ENCODE data around the gene SRSF12.

Gene SRSF12

DNA sequence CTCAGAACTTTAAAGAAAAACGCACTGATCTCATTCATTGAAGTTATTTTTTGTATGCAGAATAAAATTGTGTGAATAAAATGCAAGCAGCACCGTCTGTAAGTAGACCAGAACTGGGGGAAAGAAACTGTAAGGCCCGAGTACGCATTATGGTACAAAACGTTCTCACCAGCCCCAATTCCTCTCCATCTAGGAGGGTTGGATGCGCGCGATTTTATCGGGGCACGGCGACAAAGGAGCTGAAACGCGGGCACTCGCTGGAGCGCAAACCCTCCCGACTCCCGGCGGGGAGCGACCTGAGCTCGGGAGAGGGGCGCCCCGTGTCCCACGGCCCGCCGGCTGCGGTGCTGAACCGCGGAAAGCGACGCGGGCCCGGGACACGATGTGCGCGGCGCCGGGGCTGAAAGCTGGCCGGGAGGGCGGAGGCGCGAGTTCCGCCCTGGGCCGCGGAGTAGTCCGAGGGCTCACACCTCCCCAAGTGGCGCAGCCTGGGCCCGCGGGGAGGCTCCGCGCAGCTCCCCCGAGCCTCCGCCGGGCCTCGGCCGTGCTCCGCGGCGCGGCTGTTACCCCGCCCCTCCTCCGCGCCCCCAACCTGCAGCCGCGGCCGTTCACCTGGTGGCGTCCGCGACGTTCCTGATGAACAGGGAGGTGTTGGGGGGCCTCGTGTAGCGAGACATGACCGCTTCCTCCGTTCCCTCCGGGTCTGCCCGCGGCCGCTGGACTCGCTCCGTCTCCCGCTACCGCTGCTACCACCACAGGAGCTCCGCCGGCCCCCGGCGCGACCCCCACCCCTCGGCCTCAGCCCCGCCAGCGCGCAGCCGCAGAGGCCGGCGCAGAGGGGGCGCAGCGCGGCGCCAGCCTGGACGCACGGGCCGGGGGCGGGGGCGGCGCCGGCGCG lies at the start of gene SRSF12:
TSS of gene SRSF12 (minus strand) at position 861 of the 898 bp plus-strand sequence. CDS start at position 677, 184 bp downstream.
- peak within 1 kb of the TSS; percentile 85 for H3K4me3 ChIP-seq (ENCODE audit: low read length)
- peak; percentile 75 for DNase-seq (ENCODE audit: low read depth)
- no peaks in the 10 kb centered on the region for H3K9me3 ChIP-seq (ENCODE audit: control insufficient read depth, low read length)
- H3K27me3 ChIP-seq (replicated peaks; ENCODE audit: control insufficient read depth, insufficient read depth, low read length), result no peaks in the 10 kb centered on the region
- H3K36me3 ChIP-seq (ENCODE audit: control insufficient read depth, insufficient read depth, low read length, severe bottlenecking), result no peaks in the 10 kb centered on the region
- H3K4me1 ChIP-seq (ENCODE audit: control insufficient read depth, insufficient read depth, low read length), result peaks cover 5% of the 10 kb centered on the region
- H3K9ac ChIP-seq (ENCODE audit: low read length), result peak within 1 kb of the TSS; percentile 78

- no peaks in the 10 kb centered on the region for H3K27me3 ChIP-seq (replicated peaks; ENCODE audit: control insufficient read depth, insufficient read depth, low read length)
- no peak overlapping the region for H3K4me3 ChIP-seq (ENCODE audit: low read length)
- H3K9me3 ChIP-seq (ENCODE audit: control insufficient read depth, low read length), result no peaks in the 10 kb centered on the region
- H3K36me3 ChIP-seq (ENCODE audit: control insufficient read depth, insufficient read depth, low read length, severe bottlenecking), result no peaks in the 10 kb centered on the region
- no peak overlapping the region for H3K9ac ChIP-seq (ENCODE audit: low read length)
- no peaks in the 10 kb centered on the region for H3K4me1 ChIP-seq (ENCODE audit: control insufficient read depth, insufficient read depth, low read length)
- no peak for DNase-seq (ENCODE audit: low read depth)
These were observed 44.1 kb upstream of the SRSF12 start for GRCh38 chr6:89162047-89162371.

GRCh38 chr6:89161326-89162046 lies 43.6 kb upstream of the SRSF12 start:
- no peak for DNase-seq (ENCODE audit: low read depth)

GRCh38 chr6:89160331-89161092 lies 42.6 kb upstream of the SRSF12 start:
- no peak for DNase-seq (ENCODE audit: low read depth)
- H3K36me3 ChIP-seq (ENCODE audit: control insufficient read depth, insufficient read depth, low read length, severe bottlenecking), result no peaks in the 10 kb centered on the region
- no peaks in the 10 kb centered on the region for H3K4me1 ChIP-seq (ENCODE audit: control insufficient read depth, insufficient read depth, low read length)
- H3K27me3 ChIP-seq (replicated peaks; ENCODE audit: control insufficient read depth, insufficient read depth, low read length), result no peaks in the 10 kb centered on the region
- H3K9me3 ChIP-seq (ENCODE audit: control insufficient read depth, low read length), result no peaks in the 10 kb centered on the region
- no peak overlapping the region for H3K9ac ChIP-seq (ENCODE audit: low read length)
- no peak overlapping the region for H3K4me3 ChIP-seq (ENCODE audit: low read length)

More at GRCh38 chr6:89161326-89162046, 43.6 kb upstream of the SRSF12 start:
- H3K9ac ChIP-seq (ENCODE audit: low read length), result no peak overlapping the region
- no peaks in the 10 kb centered on the region for H3K4me1 ChIP-seq (ENCODE audit: control insufficient read depth, insufficient read depth, low read length)
- no peaks in the 10 kb centered on the region for H3K36me3 ChIP-seq (ENCODE audit: control insufficient read depth, insufficient read depth, low read length, severe bottlenecking)
- H3K4me3 ChIP-seq (ENCODE audit: low read length), result no peak overlapping the region
- no peaks in the 10 kb centered on the region for H3K27me3 ChIP-seq (replicated peaks; ENCODE audit: control insufficient read depth, insufficient read depth, low read length)
- no peaks in the 10 kb centered on the region for H3K9me3 ChIP-seq (ENCODE audit: control insufficient read depth, low read length)

GRCh38 chr6:89154131-89154530 lies 36.3 kb upstream of the SRSF12 start:
- peak; percentile 22 for DNase-seq (ENCODE audit: low read depth)
- no peaks in the 10 kb centered on the region for H3K27me3 ChIP-seq (replicated peaks; ENCODE audit: control insufficient read depth, insufficient read depth, low read length)
- no peaks in the 10 kb centered on the region for H3K9me3 ChIP-seq (ENCODE audit: control insufficient read depth, low read length)
- no peaks in the 10 kb centered on the region for H3K4me1 ChIP-seq (ENCODE audit: control insufficient read depth, insufficient read depth, low read length)
- H3K36me3 ChIP-seq (ENCODE audit: control insufficient read depth, insufficient read depth, low read length, severe bottlenecking), result no peaks in the 10 kb centered on the region
- no peak overlapping the region for H3K9ac ChIP-seq (ENCODE audit: low read length)
- H3K4me3 ChIP-seq (ENCODE audit: low read length), result no peak overlapping the region

DNA sequence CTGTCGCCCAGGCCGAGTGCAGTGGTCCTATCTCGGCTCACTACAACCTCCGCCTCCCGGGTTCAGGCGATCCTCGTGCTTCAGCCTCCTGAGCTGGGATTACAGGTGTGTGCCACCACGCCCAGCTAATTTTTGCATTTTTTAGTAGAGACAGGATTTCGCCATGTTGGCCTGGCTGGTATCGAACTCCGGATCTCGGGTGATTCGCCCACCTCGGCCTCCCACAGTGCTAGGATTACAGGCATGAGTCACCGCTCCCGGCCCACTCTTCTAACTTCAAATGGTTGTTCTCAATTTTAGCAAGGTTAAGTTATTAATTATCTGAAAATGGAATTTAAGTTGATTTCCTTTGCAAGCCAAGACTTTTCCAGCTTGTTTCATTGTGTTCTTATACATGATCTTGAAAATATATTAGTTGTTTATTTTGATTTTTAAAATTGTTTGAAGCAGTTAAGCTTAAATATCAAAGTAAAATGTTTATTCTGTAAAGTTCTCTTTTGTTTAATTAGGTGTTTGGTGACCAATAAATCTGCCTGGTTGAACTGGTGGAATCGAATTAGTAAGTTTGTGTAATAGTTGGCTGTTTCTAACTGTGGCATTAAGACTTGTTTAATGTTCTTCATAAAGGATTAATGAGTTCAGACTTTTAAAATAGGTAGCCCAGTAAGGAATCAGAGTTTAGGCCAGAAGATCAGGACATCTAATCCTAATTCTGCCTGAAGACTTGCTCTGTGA lies 30.3 kb upstream of the SRSF12 start:
- Histone ChIP-seq H3K36me3 (ENCODE audit: control insufficient read depth, insufficient read depth, low read length, severe bottlenecking) (no peaks in the 10 kb centered on the region), H3K4me3 (ENCODE audit: low read length) (no peak overlapping the region), H3K27me3 (replicated peaks; ENCODE audit: control insufficient read depth, insufficient read depth, low read length) (no peaks in the 10 kb centered on the region), H3K4me1 (ENCODE audit: control insufficient read depth, insufficient read depth, low read length) (peaks cover 3% of the 10 kb centered on the region), H3K9ac (ENCODE audit: low read length) (no peak overlapping the region), H3K9me3 (ENCODE audit: control insufficient read depth, low read length) (no peaks in the 10 kb centered on the region)
- DNase-seq (ENCODE audit: low read depth), result no peak

DNA sequence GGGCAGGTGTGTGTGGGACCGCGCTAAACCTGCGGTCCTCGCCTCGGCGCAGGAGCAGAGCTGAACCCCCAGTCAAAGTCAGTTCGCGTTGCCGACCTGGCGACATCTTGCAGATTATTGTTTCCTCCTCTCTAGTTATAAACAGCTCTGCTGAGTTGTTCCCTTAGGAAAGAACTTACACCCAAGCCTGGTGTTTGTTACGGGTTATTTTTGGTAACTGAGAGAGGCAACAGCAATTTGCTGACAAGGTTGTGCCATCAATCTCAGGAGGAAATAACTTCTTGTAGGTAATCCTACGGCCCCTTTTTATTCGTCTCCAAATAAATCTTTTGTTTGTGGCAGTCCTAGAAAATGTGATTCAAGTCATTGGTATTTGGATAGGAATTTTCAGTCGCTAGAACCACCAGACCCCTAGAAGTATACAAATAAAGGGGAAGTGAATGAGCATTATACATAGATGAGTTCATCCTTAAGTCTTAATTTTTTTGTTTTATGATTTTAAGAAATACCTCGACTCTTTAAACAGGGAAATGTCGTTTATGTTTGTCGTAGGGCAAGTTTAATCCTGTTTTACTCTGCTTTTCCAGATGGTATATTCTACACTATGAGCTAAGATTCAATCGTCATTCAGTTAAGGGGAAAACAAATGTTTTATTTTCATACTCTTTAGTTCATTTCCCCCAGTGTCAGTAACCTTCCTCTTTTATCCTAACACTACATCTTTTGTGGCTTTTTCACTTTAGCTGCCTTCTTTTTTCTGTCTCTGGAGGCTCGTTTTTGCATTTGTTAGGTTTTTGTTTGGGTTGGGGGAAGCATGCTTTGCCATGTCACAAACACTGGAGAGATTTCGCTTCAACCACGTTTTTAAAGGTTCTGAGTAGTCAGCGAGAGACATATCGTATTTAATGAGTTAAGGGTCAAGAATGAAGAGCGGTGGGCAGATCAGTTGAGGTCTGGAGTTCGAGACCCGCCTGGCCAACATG lies 29.1 kb upstream of the SRSF12 start:
- DNase-seq (ENCODE audit: low read depth), result peak; percentile 59
- Histone ChIP-seq H3K9me3 (ENCODE audit: control insufficient read depth, low read length) (no peaks in the 10 kb centered on the region), H3K4me3 (ENCODE audit: low read length) (peak overlapping the region; percentile 89)

GRCh38 chr6:89145956-89146717 lies 28.3 kb upstream of the SRSF12 start, which contains the start of gene PM20D2:
PM20D2 (plus strand) TSS chr6:89146055; CDS start chr6:89146145, 90 bp downstream.
- Histone ChIP-seq H3K27me3 (replicated peaks; ENCODE audit: control insufficient read depth, insufficient read depth, low read length) (no peaks in the 10 kb centered on the region), H3K9ac (ENCODE audit: low read length) (peak within 1 kb of the TSS; percentile 81), H3K4me1 (ENCODE audit: control insufficient read depth, insufficient read depth, low read length) (peaks cover 3% of the 10 kb centered on the region), H3K9me3 (ENCODE audit: control insufficient read depth, low read length) (no peaks in the 10 kb centered on the region), H3K36me3 (ENCODE audit: control insufficient read depth, insufficient read depth, low read length, severe bottlenecking) (no peaks in the 10 kb centered on the region), H3K4me3 (ENCODE audit: low read length) (peak within 1 kb of the TSS; percentile 89)
- DNase-seq (ENCODE audit: low read depth), result peak; percentile 70

More for the DNA sequence above, 29.1 kb upstream of the SRSF12 start:
- no peaks in the 10 kb centered on the region for H3K36me3 ChIP-seq (ENCODE audit: control insufficient read depth, insufficient read depth, low read length, severe bottlenecking)
- peaks cover 3% of the 10 kb centered on the region for H3K4me1 ChIP-seq (ENCODE audit: control insufficient read depth, insufficient read depth, low read length)
- peak overlapping the region; percentile 81 for H3K9ac ChIP-seq (ENCODE audit: low read length)
- H3K27me3 ChIP-seq (replicated peaks; ENCODE audit: control insufficient read depth, insufficient read depth, low read length), result no peaks in the 10 kb centered on the region

DNA sequence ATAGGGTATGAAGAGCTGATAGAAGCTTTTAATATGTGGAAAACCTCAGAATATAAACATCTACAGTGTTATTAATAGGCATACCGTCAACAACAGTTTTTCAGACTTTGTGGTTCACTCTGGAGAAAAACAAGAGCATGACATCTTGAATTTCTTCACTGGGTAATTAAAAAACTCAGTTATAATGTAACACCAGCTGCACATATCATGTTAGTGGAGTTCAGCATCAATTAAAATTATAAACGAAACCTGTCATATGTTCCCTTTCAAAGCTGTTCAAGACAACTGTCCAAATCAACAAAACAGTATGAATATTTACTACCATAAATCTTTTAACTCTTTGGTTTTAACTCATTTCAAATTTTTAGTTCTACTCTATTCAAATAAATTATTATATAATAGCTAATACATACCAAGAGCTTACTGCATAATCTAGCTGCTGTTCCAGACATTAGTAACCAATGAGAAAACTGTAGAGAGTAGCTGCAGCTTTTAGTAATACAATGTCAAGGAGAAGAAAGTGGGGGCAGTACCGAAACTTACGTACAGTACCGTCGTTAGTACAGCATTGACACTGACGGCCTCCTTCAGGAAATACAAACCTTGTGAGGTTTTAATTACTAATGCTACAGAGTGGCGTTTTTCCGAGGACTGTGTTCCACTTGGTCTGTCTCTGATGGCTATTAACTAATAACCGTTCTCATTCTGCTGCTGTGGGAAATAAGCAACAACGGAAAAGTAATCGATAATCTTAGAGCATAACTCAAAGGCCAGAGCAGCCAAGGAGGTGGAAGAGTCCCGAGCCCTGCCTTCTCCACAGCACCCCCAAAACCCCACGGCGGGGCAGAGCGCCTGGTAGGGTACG lies 27.5 kb upstream of the SRSF12 start:
- H3K9ac ChIP-seq (ENCODE audit: low read length), result peak overlapping the region; percentile 81
- DNase-seq (ENCODE audit: low read depth), result peak; percentile 50
- peak overlapping the region; percentile 89 for H3K4me3 ChIP-seq (ENCODE audit: low read length)
- peaks cover 11% of the 10 kb centered on the region for H3K4me1 ChIP-seq (ENCODE audit: control insufficient read depth, insufficient read depth, low read length)
- no peaks in the 10 kb centered on the region for H3K9me3 ChIP-seq (ENCODE audit: control insufficient read depth, low read length)
- no peaks in the 10 kb centered on the region for H3K36me3 ChIP-seq (ENCODE audit: control insufficient read depth, insufficient read depth, low read length, severe bottlenecking)
- H3K27me3 ChIP-seq (replicated peaks; ENCODE audit: control insufficient read depth, insufficient read depth, low read length), result no peaks in the 10 kb centered on the region

Measured in adipocyte (in vitro differentiated cells).